COLO668 (cell line): ENCODE results near the gene TTR.

Experiments used
- DNase-seq: peaks from one replicate; lab custom pipeline; 2025; ENCODE audit not compliant: unreplicated experiment; lab: John Stamatoyannopoulos, UW

Gene TTR

GRCh38 chr18:31578126-31578525 lies 13.6 kb upstream of the TTR start:
- no peak for DNase-seq

GRCh38 chr18:31579375-31579774 lies 12.3 kb upstream of the TTR start:
- no peak for DNase-seq

GRCh38 chr18:31581498-31582197 lies 10.0 kb upstream of the TTR start:
- no peak for DNase-seq

GRCh38 chr18:31583185-31583854 lies 8.4 kb upstream of the TTR start:
- DNase-seq, result no peak

GRCh38 chr18:31585991-31586390 lies 5.7 kb upstream of the TTR start:
- no peak for DNase-seq

- DNase-seq, result no peak
These were observed 5.1 kb upstream of the TTR start for GRCh38 chr18:31586616-31587015.

GRCh38 chr18:31587529-31587928 lies 4.1 kb upstream of the TTR start:
- no peak for DNase-seq

- no peak for DNase-seq
These were observed 1.1 kb upstream of the TTR start for GRCh38 chr18:31590570-31590969.

- no peak for DNase-seq
These were observed 564 bp upstream of the TTR start for GRCh38 chr18:31591113-31591512.

GRCh38 chr18:31592506-31593157 lies 955 bp downstream of the TTR start:
- no peak for DNase-seq

GRCh38 chr18:31595121-31595771 lies 3.6 kb downstream of the TTR start:
- no peak for DNase-seq

GRCh38 chr18:31596081-31596872 lies 4.6 kb downstream of the TTR start:
- DNase-seq, result no peak

GRCh38 chr18:31598021-31598805 lies 6.5 kb downstream of the TTR start:
- DNase-seq, result no peak

- DNase-seq, result no peak
These were observed 11.6 kb downstream of the TTR start for GRCh38 chr18:31603315-31603714.

GRCh38 chr18:31606265-31606664 lies 14.6 kb downstream of the TTR start:
- no peak for DNase-seq

- no peak for DNase-seq
These were observed 15.7 kb downstream of the TTR start for GRCh38 chr18:31607384-31607783.

GRCh38 chr18:31609886-31610285 lies 18.2 kb downstream of the TTR start:
- no peak for DNase-seq

GRCh38 chr18:31610286-31611205 lies 18.9 kb downstream of the TTR start:
- DNase-seq, result peak; percentile 18

GRCh38 chr18:31611511-31611910 lies 19.8 kb downstream of the TTR start:
- DNase-seq, result no peak
